HG02571 (cell line): ENCODE results near the gene STX4.
"Not testable (repeated sequence)": the region's sequence is repeated elsewhere in the genome, so short reads cannot be mapped to it uniquely, and the experiment has no call there.

Experiments
- ATAC-seq: cut with Tn5 transposase; IDR thresholded peaks from one replicate; pipeline ENCODE4 v1.9.1; 2021; ENCODE audit warnings: mild to moderate bottlenecking, moderate library complexity; ENCODE audit not compliant: unreplicated experiment

STX4 gene

GRCh38 chr16:31017756-31018155, 15.6 kb upstream of the STX4 start:
- not testable (repeated sequence) for ATAC-seq

DNA sequence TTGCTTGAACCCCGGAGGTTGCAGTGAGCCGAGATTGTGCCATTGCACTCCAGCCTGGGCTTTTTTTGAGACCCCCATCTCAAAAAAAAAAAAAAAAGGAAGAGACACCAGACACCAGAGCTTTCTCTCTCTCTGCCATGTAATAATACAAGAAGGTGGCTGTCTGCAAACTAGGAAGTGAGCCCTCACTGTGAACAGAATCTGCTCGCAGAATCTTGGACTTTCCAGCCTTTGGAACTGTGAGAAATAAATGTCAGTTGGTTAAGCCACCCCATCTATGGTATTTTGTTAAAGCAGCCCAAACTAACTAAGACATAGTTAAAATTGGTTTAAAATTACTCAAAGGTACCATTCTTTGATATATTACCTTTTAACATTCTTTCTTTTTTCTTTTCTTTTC, 12.8 kb upstream of the STX4 start:
- ATAC-seq: no peak

DNA sequence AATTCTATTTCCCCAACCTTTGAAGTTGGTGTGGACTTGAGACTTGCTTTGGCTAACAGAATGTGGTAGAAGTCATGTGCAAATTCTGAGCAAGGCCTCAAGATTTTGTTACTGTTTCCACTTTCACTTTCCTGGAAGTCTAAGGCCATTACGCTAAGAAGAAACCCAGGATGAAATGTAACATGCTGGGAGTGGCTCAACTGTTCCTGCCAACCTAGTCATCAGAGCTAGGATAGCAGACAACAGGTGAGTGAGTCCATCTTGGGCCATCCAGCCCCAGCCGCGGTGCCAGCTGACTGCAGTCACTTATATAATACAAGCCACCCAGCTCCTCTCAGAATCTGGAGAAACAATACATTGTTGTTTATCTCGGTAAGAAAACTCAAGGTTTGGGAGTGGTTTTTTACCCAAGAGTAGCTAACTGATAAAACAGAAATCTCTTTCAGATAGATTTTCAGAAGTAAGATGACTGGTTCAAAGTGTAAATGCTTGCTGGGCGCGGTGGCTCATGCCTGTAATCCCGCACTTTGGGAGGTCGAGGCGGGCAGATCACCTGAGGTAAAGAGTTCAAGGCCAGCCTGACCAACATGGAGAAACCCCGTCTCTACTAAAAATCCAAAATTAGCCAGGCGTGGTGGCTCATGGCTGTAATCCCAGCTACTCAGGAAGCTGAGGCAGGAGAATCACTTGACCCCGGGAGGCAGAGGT, 10.7 kb upstream of the STX4 start:
- ATAC-seq: no peak

- no peak for ATAC-seq
Observed at GRCh38 chr16:31023252-31023602, 10.1 kb upstream of the STX4 start.

- ATAC-seq: no peak
Observed at GRCh38 chr16:31023627-31024226, 9.6 kb upstream of the STX4 start.

- no peak for ATAC-seq
Observed at GRCh38 chr16:31025339-31025738, 8.0 kb upstream of the STX4 start.

DNA sequence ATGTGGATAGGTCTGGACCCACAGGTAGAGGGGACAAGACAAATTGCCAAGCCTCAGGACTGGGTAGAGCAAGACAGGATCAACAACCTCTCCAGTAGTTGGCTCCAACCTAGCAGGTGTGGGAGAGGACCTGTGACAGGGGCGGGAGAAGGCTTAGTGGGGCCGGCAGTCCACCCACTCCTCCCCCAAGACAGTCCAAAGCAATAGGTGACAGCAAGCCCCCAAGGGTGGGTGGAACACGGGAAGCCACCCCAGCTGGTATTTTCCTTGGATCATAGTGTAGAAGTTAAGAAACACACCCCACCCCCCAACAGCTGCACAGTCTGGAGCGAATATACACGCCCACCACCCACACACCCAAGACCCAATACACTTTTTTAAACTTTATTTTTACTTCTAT, 4.1 kb upstream of the STX4 start:
- ATAC-seq: no peak

DNA sequence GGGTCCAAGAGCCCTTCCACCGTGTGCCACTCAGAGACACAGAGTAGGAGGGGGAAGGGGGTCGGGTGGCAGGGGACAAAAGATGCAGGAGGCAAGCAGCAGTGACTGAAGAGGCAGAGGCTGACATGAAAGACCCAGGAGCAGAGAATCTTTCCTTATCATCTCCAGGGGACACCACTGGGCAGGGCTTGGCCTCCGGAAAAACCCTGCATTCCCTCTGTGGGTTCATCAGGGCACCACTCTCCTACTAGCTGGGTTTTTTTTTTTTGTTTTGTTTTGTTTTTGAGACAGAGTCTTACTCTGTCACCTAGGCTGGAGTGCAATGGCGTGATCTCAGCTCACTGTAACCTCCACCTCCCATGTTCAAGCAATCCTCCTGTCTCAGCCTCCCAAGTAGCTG, 2.1 kb upstream of the STX4 start:
- no peak for ATAC-seq

GRCh38 chr16:31033709-31034492, 543 bp downstream of the STX4 start:
- peak; percentile 40 for ATAC-seq

GRCh38 chr16:31036691-31037090, 3.3 kb downstream of the STX4 start:
- ATAC-seq: no peak

DNA sequence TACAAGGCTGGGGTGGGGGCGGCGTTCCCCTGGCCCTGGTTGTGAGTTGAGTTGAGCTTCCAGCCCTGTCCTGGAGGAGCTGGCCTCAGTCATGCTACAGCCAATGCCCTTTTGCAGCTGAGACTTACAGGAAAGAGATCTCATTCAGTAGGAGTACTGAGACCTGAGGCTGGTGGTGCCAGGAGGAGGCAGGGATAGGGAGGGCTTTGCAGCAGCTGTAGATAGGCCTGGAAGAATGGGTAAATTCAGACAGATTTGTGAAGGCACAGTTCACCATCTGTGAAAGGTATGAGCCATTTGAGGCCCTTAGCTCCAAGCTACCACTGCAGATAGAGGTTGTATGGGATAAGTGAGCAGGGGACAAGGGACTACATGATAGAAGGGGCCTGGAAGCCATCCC, 5.6 kb downstream of the STX4 start:
- ATAC-seq: no peak

GRCh38 chr16:31042866-31043265, 9.5 kb downstream of the STX4 start:
- no peak for ATAC-seq

DNA sequence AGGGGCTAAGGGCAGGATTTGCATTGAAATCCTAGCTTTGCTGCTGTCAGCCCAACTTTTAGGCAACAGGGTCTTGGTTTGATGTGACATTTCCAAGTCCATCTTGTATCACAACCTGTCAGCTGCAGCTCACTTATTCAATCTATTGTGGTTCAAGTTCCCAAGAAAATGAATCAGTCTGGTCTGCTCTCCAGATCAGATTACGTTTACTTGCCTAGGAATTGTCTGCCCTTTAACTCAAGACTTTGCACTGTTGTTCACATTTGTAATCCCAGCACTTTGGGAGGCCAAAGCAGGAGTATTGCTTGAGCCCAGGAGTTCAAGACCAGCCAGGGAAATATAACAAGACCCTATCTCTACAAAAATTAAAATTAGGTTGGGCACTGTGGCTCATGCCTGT, 10.0 kb downstream of the STX4 start:
- ATAC-seq: no peak

GRCh38 chr16:31043898-31044481, 10.6 kb downstream of the STX4 start:
- no peak for ATAC-seq

DNA sequence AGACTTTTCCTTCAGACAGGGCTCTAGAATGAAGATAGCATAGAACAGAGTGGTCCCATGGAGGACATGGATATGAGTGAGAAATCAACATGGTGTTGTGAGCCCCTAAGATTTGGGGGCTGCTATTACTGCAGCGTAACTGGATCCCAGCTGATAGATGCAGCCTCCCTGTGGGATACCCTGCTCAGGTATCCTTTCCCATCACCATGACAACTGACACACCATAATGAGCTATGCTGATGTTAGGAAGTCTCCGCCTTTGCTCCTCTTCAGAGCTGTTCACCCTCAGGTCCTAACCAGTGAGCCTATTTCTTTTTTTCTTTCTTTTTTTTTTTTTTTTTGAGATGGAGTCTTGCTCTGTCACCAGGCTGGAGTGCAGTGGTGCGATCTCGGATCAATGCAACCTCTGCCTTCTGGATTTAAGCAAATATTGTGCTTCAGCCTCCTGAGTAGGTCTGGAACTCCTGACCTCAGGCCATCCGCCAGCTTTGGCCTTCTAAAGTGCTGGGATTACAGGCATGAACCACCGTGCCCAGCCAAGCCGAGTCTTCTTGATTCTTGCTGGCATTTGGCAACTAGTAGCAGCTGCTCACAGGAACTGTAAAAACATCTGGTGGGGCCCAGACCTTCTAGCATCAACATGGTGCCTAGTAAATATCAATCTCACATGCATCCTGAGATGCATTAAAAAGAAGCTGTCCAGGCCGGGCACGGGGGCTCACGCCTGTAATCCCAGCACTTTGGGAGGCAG, 17.1 kb downstream of the STX4 start:
- ATAC-seq: no peak

DNA sequence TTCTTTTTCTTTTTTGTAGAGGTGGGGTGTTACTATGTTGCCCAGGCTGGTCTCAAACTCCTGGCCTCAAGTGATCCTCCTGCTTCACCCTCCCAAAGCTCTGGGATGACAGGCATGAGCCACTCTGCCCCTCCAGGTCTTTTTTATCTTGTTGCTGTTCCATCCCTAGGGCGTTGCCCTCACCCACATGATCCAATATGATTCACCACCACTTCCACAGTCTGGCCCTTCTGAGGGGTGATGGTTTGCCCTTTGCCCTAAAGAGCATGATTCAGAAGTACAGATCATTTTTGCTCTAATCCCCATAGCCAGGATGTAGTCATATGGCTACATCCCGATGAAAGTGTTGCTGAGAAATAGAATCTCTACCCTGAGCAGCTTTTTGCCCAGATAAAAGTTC, 18.8 kb downstream of the STX4 start:
- ATAC-seq: no peak

GRCh38 chr16:31055613-31056012, 22.3 kb downstream of the STX4 start:
- ATAC-seq: no peak

GRCh38 chr16:31061126-31061812, 27.9 kb downstream of the STX4 start:
- ATAC-seq: no peak

DNA sequence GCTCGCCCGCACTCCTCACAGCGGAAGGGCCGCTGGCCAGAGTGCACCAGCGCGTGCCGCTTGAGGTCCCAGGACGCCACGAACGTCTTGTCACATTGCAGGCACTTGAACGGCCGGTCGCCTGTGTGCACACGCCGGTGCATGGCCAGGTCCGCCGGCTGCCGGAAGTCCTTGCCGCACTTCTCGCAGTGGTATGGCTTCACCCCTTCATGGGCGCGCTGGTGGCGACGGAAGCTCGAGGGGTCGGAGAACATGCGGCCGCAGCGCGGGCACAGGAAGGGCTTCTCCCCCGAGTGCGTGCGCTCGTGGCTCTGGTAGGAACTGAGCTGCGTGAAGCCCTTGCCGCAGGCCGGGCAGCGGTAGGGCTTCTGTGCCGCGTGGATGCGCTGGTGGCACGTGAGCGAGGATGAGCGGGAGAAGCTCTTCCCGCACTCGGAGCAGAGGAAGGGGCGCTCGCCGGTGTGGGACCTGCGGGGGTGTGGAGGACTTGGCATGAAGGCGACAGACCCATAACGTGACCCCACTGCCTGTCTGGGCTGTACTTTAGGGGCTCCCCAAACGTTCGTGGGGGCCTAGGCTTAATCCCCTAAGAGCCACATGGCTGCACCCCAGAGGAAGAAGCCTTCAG, 28.6 kb downstream of the STX4 start:
- no peak for ATAC-seq

GRCh38 chr16:31063495-31063842, 30.1 kb downstream of the STX4 start:
- ATAC-seq: no peak
